ENCODE data around the gene STAG3.

DNA sequence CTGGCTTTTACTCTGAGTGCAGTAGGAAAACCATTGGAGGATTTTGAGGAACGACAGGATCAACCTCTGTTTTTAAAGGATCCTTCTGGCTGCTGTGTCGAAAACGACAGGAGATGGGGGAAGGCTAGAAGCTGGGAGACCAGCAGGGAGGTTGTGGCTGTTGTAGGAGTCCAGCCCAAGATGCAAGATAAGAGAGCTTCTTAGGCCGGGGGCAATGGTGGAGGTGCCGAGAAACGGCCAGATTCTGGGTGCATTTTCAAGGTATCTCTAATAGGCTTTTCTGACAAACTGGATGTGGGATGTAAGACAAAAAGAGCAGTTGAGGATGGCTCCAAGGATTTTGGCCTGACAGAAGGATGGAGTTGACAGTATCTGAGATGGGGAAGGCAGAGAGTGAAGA is 31.8 kb downstream of the STAG3 start:
- no peak for TF ChIP-seq POLR2A (IDR thresholded peaks at IDR 0.05)
- TF ChIP-seq, protein P1, sequence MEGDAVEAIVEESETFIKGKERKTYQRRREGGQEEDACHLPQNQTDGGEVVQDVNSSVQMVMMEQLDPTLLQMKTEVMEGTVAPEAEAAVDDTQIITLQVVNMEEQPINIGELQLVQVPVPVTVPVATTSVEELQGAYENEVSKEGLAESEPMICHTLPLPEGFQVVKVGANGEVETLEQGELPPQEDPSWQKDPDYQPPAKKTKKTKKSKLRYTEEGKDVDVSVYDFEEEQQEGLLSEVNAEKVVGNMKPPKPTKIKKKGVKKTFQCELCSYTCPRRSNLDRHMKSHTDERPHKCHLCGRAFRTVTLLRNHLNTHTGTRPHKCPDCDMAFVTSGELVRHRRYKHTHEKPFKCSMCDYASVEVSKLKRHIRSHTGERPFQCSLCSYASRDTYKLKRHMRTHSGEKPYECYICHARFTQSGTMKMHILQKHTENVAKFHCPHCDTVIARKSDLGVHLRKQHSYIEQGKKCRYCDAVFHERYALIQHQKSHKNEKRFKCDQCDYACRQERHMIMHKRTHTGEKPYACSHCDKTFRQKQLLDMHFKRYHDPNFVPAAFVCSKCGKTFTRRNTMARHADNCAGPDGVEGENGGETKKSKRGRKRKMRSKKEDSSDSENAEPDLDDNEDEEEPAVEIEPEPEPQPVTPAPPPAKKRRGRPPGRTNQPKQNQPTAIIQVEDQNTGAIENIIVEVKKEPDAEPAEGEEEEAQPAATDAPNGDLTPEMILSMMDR (IDR thresholded peaks at IDR 0.05): no peak
- TF ChIP-seq POLR2AphosphoS5 (IDR thresholded peaks at IDR 0.05): no peak

Data from transverse colon (tissue), 4 donors.